Kidney (tissue), 14 donors: ENCODE data around the gene IQCC. TPM values are rescaled to one million over a fixed set of nuclear protein-coding genes. Genes with fewer than 3 reads are reported as not detected.
A peak's percentile ranks its signal among the peaks of the same experiment; 100 is the strongest.

ENCODE experiments used
- DNase-seq, 5 donors: peaks; one replicate each; pipeline ENCODE4 v3.0.0-alpha.2; 2013 to 2020
- FAIRE-seq: peaks from 2 replicates; lab custom pipeline; 2012; peaks lifted over from hg19 to GRCh38; lab: Jason Lieb, UNC
- H3K27ac ChIP-seq, 2 donors: one replicate each; pipeline ENCODE4 v1.7.0; 2013; ENCODE audit warnings: low read depth in 2 of 2, low read length in 2 of 2, inconsistent platforms in 1 of 2
- H3K27me3 ChIP-seq: one replicate; pipeline ENCODE4 v1.7.1; 2013; ENCODE audit warnings: low read length, inconsistent platforms; ENCODE audit not compliant: control insufficient read depth, insufficient read depth
- H3K36me3 ChIP-seq, 3 donors: one replicate each; pipeline versions ENCODE4 v1.7.0 to v1.7.1; 2013; ENCODE audit warnings: low read length in 3 of 3, control low read depth in 1 of 3, inconsistent platforms in 1 of 3; ENCODE audit not compliant: insufficient read depth in 3 of 3, control insufficient read depth in 2 of 3
- H3K4me1 ChIP-seq, 3 donors: one replicate each; pipeline versions ENCODE4 v1.7.0 to v1.7.1; 2013; ENCODE audit warnings: low read length in 3 of 3, inconsistent platforms in 1 of 3, low read depth in 1 of 3; ENCODE audit not compliant: control insufficient read depth in 2 of 3, insufficient read depth in 2 of 3
- H3K4me3 ChIP-seq, 3 donors: one replicate each; pipeline versions ENCODE4 v1.7.0 to v1.8.1; 2013; ENCODE audit warnings: low read length in 3 of 3, control low read depth in 1 of 3, inconsistent platforms in 1 of 3
- H3K9ac ChIP-seq, 3 donors: one replicate each; pipeline versions ENCODE4 v1.7.0 to v1.7.1; 2013; ENCODE audit warnings: low read length in 3 of 3, control low read depth in 1 of 3, inconsistent platforms in 1 of 3
- H3K9me3 ChIP-seq, 3 donors: one replicate each; pipeline versions ENCODE4 v1.7.0 to v1.7.1; 2013; ENCODE audit warnings: low read length in 3 of 3, control low read depth in 1 of 3, inconsistent platforms in 1 of 3; ENCODE audit not compliant: control insufficient read depth in 2 of 3, insufficient read depth in 1 of 3
- CTCF ChIP-seq: IDR thresholded peaks from 3 replicates; pipeline ENCODE4 v1.5.1; 2012; ENCODE audit warnings: mild to moderate bottlenecking, moderate library complexity, borderline replicate concordance; ENCODE audit not compliant: insufficient read depth; ENCODE audit errors: extremely low read depth
- intact Hi-C: fragments of 100-400 bp; cut with DNase I; formaldehyde crosslinking; loops from one replicate; pipeline ENCODE4 v1.11.1; 2022
- polyA plus RNA-seq: library from polyadenylated mRNA; stranded (reverse); fragments of 350-450 nt; fragmentation: Illumina TruSeq; extraction: RNeasy Lipid Tissue Mini Kit (QIAGEN cat#74804); gene quantifications from one replicate; pipeline ENCODE4 v1.2.3, GENCODE V29; 2014; ENCODE audit warnings: low read depth, low replicate concordance; ENCODE audit not compliant: insufficient read depth
- total RNA-seq: library from RNA; stranded (reverse); fragmentation: NEBNext Ultra II Directional; extraction: Animal tissue kit (Norgen Biotek cat#: 25700); gene quantifications from one replicate; pipeline ENCODE4 v1.2.1, GENCODE V29; 2021
- donor health status: control.
- donor health status: control.
- donor health status: control.
- donor health status: control.
- donor health status: control.
- donor health status: DM: yes; HTN: yes; CAD: no.
- donor health status: Normal renal cell carcinoma (clear cell type).

Gene IQCC
- total and polyA plus RNA-seq, 2 donors from 2014 or later, result 3.4 to 3.5 TPM

DNA sequence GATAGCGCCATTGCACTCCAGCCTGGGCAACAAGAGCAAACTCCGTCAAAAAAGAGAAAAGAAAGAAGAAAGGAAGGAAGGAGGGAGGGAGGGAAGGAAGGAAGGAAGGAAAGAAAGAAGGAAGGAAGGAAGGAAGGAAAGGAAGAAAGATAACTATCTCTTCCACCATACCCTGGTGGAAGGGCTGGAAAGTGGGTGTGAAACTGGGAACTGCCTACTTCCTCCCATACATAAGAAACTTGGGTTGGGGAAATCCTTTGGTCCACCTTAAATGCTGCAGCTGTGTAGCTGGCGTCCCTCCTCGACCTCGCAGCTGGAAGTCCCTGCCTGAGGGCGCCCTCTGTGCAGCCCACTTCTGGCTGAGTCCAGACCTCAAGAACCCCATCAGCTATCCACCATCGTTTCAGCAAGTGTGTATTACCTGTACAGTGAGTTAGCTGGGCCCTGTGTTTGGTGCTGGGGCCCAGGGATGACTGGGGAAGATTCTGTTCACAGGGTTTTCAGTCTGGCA lies 36.9 kb downstream of the IQCC start:
- Histone ChIP-seq H3K27ac (peak overlapping the region in 1 of 2 donors; percentile 23), H3K4me3 (no peak overlapping the region), H3K4me1 (peaks cover 0 to 11% (median 0%) of the 10 kb centered on the region in 3 donors), H3K36me3 (no peaks in the 10 kb centered on the region), H3K9ac (peak overlapping the region in 2 of 3 donors; percentile 16 to 22), H3K27me3 (no peaks in the 10 kb centered on the region), H3K9me3 (no peaks in the 10 kb centered on the region)
- TF ChIP-seq CTCF, result no peak
- FAIRE-seq, result no peak
- intact Hi-C loops, result no loop called here
- DNase-seq, result peak in 2 of 5 donors; percentile 22 to 58

GRCh38 chr1:32246888-32247273 lies 41.4 kb downstream of the IQCC start, which contains the start of gene FAM167B:
FAM167B (plus strand) TSS chr1:32247222; CDS start chr1:32247422, 200 bp downstream.
- TF ChIP-seq CTCF, result no peak
- intact Hi-C loops, result no loop called here
- Histone ChIP-seq H3K27me3 (no peaks in the 10 kb centered on the region), H3K36me3 (no peaks in the 10 kb centered on the region), H3K27ac (peak within 1 kb of the TSS; percentile 86 to 89), H3K9me3 (no peaks in the 10 kb centered on the region), H3K9ac (peak within 1 kb of the TSS in 1 of 3 donors; percentile 69), H3K4me1 (peaks cover 0 to 22% (median 9%) of the 10 kb centered on the region in 3 donors), H3K4me3 (peak within 1 kb of the TSS in 2 of 3 donors; percentile 12 to 44)
- DNase-seq (peak in 2 of 5 donors; percentile 68 to 79), FAIRE-seq (no peak)

GRCh38 chr1:32247452-32247851 lies 42.0 kb downstream of the IQCC start:
- intact Hi-C loops, result no loop called here
- peak overlapping the region in 1 of 3 donors; percentile 69 for H3K9ac ChIP-seq

More at GRCh38 chr1:32247452-32247851, 42.0 kb downstream of the IQCC start:
- peak overlapping the region in 2 of 3 donors; percentile 12 to 44 for H3K4me3 ChIP-seq
- no peak for TF ChIP-seq CTCF
- peak in 1 of 5 donors; percentile 83 for DNase-seq
- no peaks in the 10 kb centered on the region for H3K9me3 ChIP-seq
- H3K27ac ChIP-seq, result peak overlapping the region; percentile 86 to 89
- peaks cover 0 to 23% (median 9%) of the 10 kb centered on the region in 3 donors for H3K4me1 ChIP-seq
- no peaks in the 10 kb centered on the region for H3K27me3 ChIP-seq
- no peaks in the 10 kb centered on the region for H3K36me3 ChIP-seq
- FAIRE-seq, result no peak
